Muscle layer of duodenum (tissue), 2 donors: Measurements from ENCODE around the gene NCOA5.

Experiments used
- H3K27ac ChIP-seq: one replicate; pipeline ENCODE4 v1.7.0; 2013; ENCODE audit warnings: mild to moderate bottlenecking, low read length
- H3K27me3 ChIP-seq: one replicate; pipeline ENCODE4 v1.7.0; 2013; ENCODE audit warnings: low read depth, mild to moderate bottlenecking, control low read depth, low read length
- H3K36me3 ChIP-seq, 2 donors: one replicate each; pipeline ENCODE4 v1.7.0; 2013; ENCODE audit warnings: low read length in 2 of 2, control low read depth in 1 of 2, mild to moderate bottlenecking in 1 of 2; ENCODE audit not compliant: insufficient read depth in 2 of 2, control insufficient read depth in 1 of 2
- H3K4me1 ChIP-seq, 2 donors: one replicate each; pipeline ENCODE4 v1.7.0; 2013; ENCODE audit warnings: low read length in 2 of 2, mild to moderate bottlenecking in 2 of 2, control low read depth in 1 of 2, moderate library complexity in 1 of 2; ENCODE audit not compliant: insufficient read depth in 2 of 2, control insufficient read depth in 1 of 2
- H3K4me3 ChIP-seq, 2 donors: one replicate each; pipeline ENCODE4 v1.7.0; 2013; ENCODE audit warnings: low read length in 2 of 2, low read depth in 1 of 2, mild to moderate bottlenecking in 1 of 2
- H3K9me3 ChIP-seq, 2 donors: one replicate each; pipeline ENCODE4 v1.7.0; 2013; ENCODE audit warnings: low read length in 2 of 2, control low read depth in 1 of 2, mild to moderate bottlenecking in 1 of 2; ENCODE audit not compliant: control insufficient read depth in 1 of 2
- donor health status: healthy.

NCOA5 gene

GRCh38 chr20:46021361-46022359, 68.1 kb downstream of the NCOA5 start:
- no peaks in the 10 kb centered on the region for H3K36me3 ChIP-seq
- no peak overlapping the region for H3K27ac ChIP-seq
- H3K9me3 ChIP-seq = no peaks in the 10 kb centered on the region
- peaks cover 35% of the 10 kb centered on the region for H3K27me3 ChIP-seq
- H3K4me3 ChIP-seq = peak overlapping the region in 1 of 2 donors; percentile 58
- H3K4me1 ChIP-seq = peaks cover 0 to 16% of the 10 kb centered on the region in 2 donors

- Histone ChIP-seq H3K27me3 (peaks cover 29% of the 10 kb centered on the region), H3K36me3 (no peaks in the 10 kb centered on the region), H3K9me3 (no peaks in the 10 kb centered on the region), H3K4me3 (no peak overlapping the region), H3K27ac (no peak overlapping the region), H3K4me1 (peaks cover 0 to 16% of the 10 kb centered on the region in 2 donors)
Measured at GRCh38 chr20:46020555-46020954, 69.2 kb downstream of the NCOA5 start.

GRCh38 chr20:46018611-46019010, 71.2 kb downstream of the NCOA5 start:
- peaks cover 37% of the 10 kb centered on the region for H3K27me3 ChIP-seq
- no peak overlapping the region for H3K27ac ChIP-seq
- no peak overlapping the region for H3K4me3 ChIP-seq
- H3K4me1 ChIP-seq = peaks cover 0 to 27% of the 10 kb centered on the region in 2 donors
- no peaks in the 10 kb centered on the region for H3K36me3 ChIP-seq
- no peaks in the 10 kb centered on the region for H3K9me3 ChIP-seq

GRCh38 chr20:46018112-46018511, 71.7 kb downstream of the NCOA5 start:
- Histone ChIP-seq H3K4me3 (no peak overlapping the region), H3K36me3 (no peaks in the 10 kb centered on the region), H3K9me3 (no peaks in the 10 kb centered on the region), H3K27ac (no peak overlapping the region), H3K4me1 (peaks cover 0 to 32% of the 10 kb centered on the region in 2 donors), H3K27me3 (peaks cover 32% of the 10 kb centered on the region)

- Histone ChIP-seq H3K27me3 (peaks cover 41% of the 10 kb centered on the region), H3K9me3 (no peaks in the 10 kb centered on the region), H3K36me3 (no peaks in the 10 kb centered on the region), H3K4me3 (no peak overlapping the region), H3K4me1 (peaks cover 0 to 30% of the 10 kb centered on the region in 2 donors), H3K27ac (no peak overlapping the region)
Measured at GRCh38 chr20:46017272-46017671, 72.5 kb downstream of the NCOA5 start.

GRCh38 chr20:46014517-46015396, 75.0 kb downstream of the NCOA5 start:
- Histone ChIP-seq H3K36me3 (no peaks in the 10 kb centered on the region), H3K4me1 (peaks cover 0 to 25% of the 10 kb centered on the region in 2 donors), H3K27ac (no peak overlapping the region), H3K4me3 (no peak overlapping the region), H3K9me3 (no peaks in the 10 kb centered on the region), H3K27me3 (peaks cover 55% of the 10 kb centered on the region)

GRCh38 chr20:46013829-46014516, 75.8 kb downstream of the NCOA5 start:
- Histone ChIP-seq H3K9me3 (no peaks in the 10 kb centered on the region), H3K4me3 (no peak overlapping the region), H3K36me3 (no peaks in the 10 kb centered on the region), H3K27me3 (peaks cover 61% of the 10 kb centered on the region), H3K4me1 (peaks cover 0 to 25% of the 10 kb centered on the region in 2 donors), H3K27ac (no peak overlapping the region)

GRCh38 chr20:46013322-46013828, 76.4 kb downstream of the NCOA5 start:
- H3K4me3 ChIP-seq = no peak overlapping the region
- H3K36me3 ChIP-seq = no peaks in the 10 kb centered on the region
- no peak overlapping the region for H3K27ac ChIP-seq
- H3K27me3 ChIP-seq = peaks cover 60% of the 10 kb centered on the region
- peaks cover 0 to 25% of the 10 kb centered on the region in 2 donors for H3K4me1 ChIP-seq
- no peaks in the 10 kb centered on the region for H3K9me3 ChIP-seq

- no peak overlapping the region for H3K4me3 ChIP-seq
- no peak overlapping the region for H3K27ac ChIP-seq
- peaks cover 58% of the 10 kb centered on the region for H3K27me3 ChIP-seq
- peaks cover 0 to 25% of the 10 kb centered on the region in 2 donors for H3K4me1 ChIP-seq
- no peaks in the 10 kb centered on the region for H3K36me3 ChIP-seq
- H3K9me3 ChIP-seq = no peaks in the 10 kb centered on the region
Measured at GRCh38 chr20:46012921-46013320, 76.8 kb downstream of the NCOA5 start.

- H3K4me1 ChIP-seq = peaks cover 0 to 25% of the 10 kb centered on the region in 2 donors
- H3K27me3 ChIP-seq = peaks cover 58% of the 10 kb centered on the region
- no peaks in the 10 kb centered on the region for H3K36me3 ChIP-seq
- no peak overlapping the region for H3K27ac ChIP-seq
- H3K9me3 ChIP-seq = no peaks in the 10 kb centered on the region
- peak overlapping the region in 1 of 2 donors; percentile 30 for H3K4me3 ChIP-seq
Measured at GRCh38 chr20:46011631-46012482, 77.9 kb downstream of the NCOA5 start.
